NOMO-1 treated with dmso at 0.1 percent for 144 hours (cell line): ENCODE measurements around the gene ABCC1.

Experiments used
- DNase-seq: peaks from one replicate; lab custom pipeline; 2025; ENCODE audit not compliant: unreplicated experiment; lab: John Stamatoyannopoulos, UW

Gene ABCC1

DNA sequence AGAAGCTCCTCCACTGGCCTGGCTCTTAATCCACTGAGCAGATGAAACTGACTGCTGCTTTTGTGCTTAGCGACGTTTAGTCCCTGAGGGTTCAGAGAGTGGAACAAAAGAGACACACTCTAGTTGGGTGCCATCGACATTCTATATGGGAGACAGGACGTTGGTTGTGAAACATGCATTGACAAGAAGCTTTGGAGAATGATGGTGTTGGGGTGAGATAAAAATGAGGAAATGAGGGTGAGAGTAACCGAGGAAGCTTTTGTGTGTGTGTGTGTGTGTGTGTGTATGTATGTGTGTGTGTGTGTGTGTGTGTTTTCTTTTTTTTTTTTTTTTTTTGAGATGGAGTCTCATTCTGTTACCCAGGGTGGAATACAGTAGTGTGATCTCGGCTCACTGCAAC lies 89.5 kb downstream of the ABCC1 start:
- peak; percentile 37 for DNase-seq

GRCh38 chr16:16041196-16041892 lies 91.9 kb downstream of the ABCC1 start:
- DNase-seq: no peak

DNA sequence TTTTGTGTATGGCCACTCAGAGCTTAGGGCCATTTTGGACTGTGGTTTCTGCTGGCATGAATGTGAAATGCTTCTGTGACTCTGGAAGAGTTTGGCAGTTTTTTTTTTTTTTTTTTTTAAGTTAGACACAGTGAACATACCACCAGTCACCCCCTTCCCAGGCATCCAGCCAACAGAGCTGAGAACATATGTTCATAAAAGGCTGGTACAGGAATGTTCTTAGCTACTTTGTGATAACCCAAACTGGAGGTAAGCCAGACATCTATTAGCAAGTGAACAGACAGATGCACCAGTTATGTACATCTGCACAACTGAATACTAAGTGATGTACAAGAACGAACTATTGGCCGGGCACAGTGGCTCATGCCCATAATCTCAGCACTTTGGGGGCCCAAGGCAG lies 92.7 kb downstream of the ABCC1 start:
- no peak for DNase-seq

DNA sequence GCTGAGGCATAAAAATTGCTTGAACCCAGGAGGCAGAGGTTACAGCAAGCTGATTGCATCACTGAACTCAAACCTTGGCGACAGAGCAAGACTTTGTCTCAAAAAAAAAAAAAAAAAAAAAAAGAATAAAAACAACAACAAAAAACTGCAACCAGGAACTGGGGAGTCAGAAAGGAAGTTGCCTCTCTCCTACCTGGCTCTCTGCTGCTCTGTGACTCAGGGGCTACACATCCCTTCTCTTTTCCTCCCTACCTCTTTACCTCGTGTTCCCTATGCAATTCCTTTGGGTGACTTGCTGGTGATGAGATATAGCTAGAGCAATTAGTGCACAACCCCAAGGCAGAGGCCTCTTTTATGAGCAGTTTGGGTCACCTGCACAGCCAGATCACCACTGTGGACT lies 95.9 kb downstream of the ABCC1 start:
- no peak for DNase-seq

GRCh38 chr16:16045879-16046278 lies 96.5 kb downstream of the ABCC1 start:
- DNase-seq: no peak

- DNase-seq: no peak
Measured at GRCh38 chr16:16047761-16048160, 98.3 kb downstream of the ABCC1 start.

DNA sequence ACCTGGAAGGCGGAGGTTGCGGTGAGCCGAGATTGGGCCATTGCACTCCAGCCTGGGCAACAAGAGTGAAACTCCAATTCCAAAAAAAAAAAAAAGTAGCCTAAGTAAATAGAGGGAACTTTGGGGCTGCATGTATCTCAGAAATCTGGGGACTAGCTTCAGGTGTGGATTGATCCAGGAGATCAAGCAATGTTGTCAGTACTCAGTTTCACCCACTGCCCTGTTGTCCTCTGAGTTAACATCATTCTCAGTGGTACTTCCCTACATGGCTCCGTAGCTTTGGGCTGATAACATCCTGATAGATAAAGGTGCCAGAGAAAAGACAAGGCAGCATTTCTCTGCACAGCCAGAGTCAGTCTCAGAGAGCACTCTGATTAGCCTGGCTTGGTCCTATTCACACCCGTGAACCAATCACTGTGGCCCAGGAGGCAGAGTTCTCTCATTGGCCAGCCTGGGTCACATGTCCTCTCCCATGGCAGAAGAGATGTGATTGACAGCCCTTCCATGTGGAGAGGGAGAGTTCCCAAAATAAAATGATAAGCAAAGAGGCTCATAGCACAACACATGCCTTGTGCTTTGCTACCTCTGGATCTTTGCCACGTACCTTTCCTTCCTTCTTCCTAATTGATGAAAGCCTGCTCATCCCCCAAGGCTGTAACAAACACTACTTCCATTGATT lies 99.6 kb downstream of the ABCC1 start:
- no peak for DNase-seq

DNA sequence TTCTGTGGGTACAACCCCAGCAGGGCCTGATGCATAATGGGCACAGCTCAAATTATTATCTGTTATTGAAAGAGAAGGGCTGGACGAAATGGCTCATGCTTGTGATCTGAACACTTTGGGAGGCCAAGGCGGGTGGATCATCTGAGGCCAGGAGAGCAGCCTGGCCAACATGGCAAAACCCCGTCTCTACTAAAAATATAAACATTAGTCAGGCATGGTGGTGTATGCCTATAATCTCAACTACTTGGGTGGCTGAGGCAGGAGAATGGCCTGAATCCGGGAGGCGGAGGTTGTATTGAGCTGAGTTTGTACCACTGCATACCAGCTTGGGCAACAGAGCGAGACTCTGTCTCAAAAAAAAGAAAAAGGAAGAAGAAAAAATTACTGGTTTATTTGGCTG lies 100.7 kb downstream of the ABCC1 start:
- no peak for DNase-seq

DNA sequence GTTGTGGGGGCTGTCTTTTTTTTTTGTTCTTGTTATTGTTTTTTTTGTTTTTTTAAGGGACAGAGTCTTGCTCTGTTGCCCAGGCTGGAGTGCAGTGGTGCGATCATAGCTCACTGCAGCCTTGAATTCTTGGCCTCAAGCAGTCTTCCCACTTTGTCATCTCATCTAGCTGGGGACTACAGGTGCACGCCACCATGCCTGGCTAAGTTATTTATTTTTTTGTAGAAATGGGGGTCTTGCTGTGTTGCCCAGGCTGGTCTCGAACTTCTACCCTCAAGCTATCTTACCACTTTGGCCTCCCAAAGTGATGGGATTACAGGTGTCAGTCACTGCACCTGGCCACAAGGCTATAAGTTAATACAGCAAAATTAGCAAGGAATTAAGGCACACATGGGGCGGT lies 101.7 kb downstream of the ABCC1 start:
- no peak for DNase-seq

DNA sequence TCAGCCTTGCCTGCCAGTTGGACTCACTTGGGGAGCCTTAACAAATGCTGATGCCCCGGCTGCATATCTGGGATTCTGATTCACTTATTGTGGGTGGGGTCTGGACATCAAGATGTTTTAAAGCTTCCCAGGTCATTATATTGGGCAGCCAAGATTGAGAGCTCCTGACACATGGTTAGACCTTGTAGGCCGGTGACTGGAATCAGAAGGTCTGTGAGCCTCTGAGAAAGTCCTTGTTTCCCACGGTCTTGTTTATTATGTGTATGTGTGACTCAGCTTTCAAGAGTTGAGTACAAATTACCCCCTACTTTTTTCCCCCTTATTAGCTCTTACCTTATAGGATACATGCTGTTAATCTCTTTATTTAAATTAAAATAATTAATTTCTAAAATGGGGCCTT lies 103.5 kb downstream of the ABCC1 start:
- DNase-seq: no peak

DNA sequence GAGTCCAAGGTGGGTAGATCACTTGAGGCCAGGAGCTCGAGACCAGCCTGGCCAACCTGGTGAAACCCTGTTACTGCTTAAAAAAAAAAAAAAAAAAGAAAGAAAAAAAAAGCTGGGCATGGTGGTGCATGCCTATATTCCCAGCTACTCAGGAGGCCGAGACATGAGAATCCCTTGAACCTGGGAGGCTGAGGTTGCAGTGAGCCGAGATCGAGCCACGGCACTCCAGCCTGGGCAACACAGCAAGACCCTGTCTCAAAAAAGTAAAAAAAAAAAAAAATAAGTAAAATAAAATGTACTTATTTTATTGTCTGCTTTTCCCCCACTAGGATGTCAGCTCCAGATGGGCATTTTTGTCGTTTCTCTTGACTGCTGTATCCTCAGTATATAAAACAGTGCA lies 107.7 kb downstream of the ABCC1 start:
- no peak for DNase-seq

GRCh38 chr16:16059160-16059559 lies 109.7 kb downstream of the ABCC1 start:
- DNase-seq: no peak

GRCh38 chr16:16059895-16060590 lies 110.6 kb downstream of the ABCC1 start:
- DNase-seq: no peak

DNA sequence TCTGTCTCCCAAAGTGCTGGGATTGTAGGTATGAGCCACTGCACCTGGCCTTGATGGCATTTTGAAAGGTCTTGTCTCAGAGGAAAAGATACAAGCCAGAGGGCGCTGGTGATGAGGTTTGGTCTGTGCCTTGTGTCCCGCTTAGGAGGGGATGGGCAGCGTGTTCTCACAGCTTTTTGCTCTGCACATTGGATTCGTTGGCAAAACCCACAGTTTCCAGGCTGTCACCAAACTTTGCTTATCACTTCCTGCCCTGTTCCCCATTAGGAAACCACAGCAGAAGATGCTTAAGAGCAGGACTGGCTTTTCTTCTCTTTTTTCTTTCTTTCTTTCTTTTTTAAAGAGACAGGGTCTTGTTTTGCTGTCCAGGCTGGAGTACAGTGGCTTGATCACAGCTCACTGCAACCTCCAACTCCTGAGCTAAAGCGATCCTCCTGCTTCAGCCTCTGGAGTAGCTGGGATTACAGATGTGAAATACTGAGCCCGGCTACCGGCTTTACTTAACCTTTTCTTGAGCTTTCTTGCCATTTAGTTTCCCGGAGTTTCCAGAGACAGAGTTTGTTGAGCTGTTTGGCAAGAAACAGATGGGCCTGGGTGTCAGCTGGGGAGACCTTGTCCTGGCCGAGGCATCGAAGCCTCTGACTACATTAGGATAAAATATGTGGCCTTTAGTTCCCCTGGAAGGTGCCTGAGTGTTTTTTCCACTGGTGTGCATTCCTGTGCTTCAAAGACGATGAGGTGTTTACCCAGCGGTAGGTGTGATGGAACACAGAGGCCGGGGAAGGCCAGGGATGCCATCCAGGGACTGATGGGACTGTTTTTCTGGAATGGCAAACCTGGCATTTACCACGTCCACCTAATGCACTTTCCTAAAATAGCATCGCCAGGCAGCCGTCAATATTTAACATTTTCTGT lies 112.9 kb downstream of the ABCC1 start:
- DNase-seq: peak; percentile 85

- no peak for DNase-seq
Measured at GRCh38 chr16:16063683-16064082, 114.3 kb downstream of the ABCC1 start.

DNA sequence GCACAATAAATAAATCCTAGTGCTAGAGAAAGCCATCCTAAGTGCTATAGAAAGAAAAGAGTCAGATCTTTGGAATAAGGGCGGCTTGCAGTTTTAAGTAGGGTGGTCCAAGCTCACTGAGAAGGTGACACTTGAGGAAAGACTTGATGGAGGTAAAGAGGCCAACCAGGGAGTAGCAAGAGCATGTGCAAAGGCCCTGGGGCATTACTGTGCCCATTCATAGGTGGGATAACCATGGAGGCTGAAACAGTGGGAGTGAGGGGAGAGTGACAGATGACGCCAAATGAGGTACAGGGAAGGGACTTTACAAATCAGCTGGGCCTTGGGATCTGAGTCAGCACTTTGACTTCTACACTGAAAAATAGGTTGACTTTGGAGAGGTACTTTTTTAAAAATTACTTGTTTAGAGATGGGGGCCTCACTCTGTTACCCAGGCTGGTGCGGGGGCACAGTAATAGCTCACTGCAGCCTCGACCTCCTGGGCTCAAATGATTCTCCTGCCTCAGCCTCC lies 115.5 kb downstream of the ABCC1 start:
- no peak for DNase-seq

GRCh38 chr16:16067127-16067526 lies 117.7 kb downstream of the ABCC1 start:
- DNase-seq: no peak

DNA sequence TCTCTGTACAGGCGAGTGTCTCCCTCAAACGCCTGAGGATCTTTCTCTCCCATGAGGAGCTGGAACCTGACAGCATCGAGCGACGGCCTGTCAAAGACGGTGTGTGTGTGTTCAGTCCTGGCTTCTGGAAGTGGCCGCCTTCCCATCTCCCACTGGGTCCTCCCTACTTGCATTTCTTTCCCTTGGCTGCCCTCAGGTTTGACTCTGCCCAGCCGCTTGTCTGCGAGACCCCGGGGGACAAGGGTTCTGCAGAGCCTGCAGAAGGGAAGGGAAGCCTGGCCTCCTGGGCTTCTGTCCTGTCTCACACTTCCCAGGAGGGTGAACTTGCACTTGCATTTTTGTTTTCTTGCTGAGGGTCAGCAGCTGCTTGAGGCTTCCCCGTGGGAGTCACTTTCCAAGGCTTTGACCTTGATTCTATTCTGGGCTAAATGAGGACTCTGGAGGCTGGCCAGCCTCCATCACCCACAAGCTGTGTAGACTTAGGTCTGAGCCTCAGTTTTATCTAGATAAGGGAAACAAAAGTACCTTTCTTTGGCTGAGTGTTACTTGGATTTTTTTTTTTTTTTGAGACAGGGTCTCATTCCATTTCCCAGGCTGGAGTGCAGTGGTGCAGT lies 122.3 kb downstream of the ABCC1 start:
- DNase-seq: no peak

DNA sequence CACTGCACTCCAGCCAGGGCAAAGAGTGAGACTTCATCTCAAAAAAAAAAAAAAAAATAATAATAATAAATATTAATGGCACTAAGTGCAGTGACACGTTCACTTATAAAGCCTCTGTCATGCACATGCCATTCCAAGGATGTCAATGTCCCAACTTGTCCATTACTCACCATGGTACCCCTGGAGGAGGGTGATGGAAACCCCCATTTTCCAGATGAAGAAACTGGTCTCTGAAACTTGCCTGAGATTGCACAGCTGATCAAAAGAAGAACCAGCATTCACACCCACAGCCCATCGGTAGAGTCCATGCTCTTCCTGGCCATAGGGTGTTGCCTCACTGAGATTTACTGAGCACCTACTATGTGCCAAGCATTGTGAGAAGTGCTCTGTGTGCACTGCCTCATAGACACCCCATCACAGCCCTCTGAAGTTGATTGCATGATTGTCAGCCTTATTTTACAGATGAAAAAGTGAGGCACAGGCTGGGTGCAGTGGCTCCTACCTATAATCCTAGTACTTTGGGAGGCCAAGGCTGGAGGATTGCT lies 123.7 kb downstream of the ABCC1 start:
- no peak for DNase-seq
